H1 (cell line): Measurements from ENCODE around the gene ZNF550. TPM values are rescaled to one million over a fixed set of nuclear protein-coding genes. Genes with fewer than 3 reads are reported as not detected.
A peak's percentile ranks its signal among the peaks of the same experiment; 100 is the strongest.

ENCODE experiments used
- CTCF ChIA-PET: fragments of 300-600 bp; sonication (Branson Sonifier 250); formaldehyde crosslinking; loops from one replicate; lab custom pipeline; 2021; ENCODE audit not compliant: partially characterized antibody; lab: Charles Lee
- POLR2A ChIA-PET: fragments of 300-600 bp; sonication (Branson Sonifier 250); formaldehyde crosslinking; loops from one replicate; lab custom pipeline; 2021; ENCODE audit warnings: inconsistent platforms; ENCODE audit not compliant: partially characterized antibody; lab: Charles Lee
- DNase-seq, 2 experiments: peaks; one replicate each; pipeline versions ENCODE4 v3.0.0 to v3.0.0-alpha.2; 2010 to 2022; ENCODE audit warnings: low spot score in 2 of 2, low read depth in 1 of 2, mixed read lengths in 1 of 2
- FAIRE-seq: peaks from 2 replicates; lab custom pipeline; 2011; peaks lifted over from hg19 to GRCh38; lab: Jason Lieb, UNC
- H2AFZ ChIP-seq: 2 replicates; pipeline ENCODE4 v1.8.1; 2012; ENCODE audit warnings: low read length, inconsistent platforms
- H2AK5ac ChIP-seq: 2 replicates; pipeline ENCODE4 v1.6.1; 2013; ENCODE audit warnings: low read depth, low read length
- H2BK120ac ChIP-seq: replicated peaks from 2 replicates; pipeline ENCODE3; 2013; ENCODE audit warnings: low read depth, low read length, inconsistent platforms
- H2BK12ac ChIP-seq: 2 replicates; pipeline ENCODE4 v1.6.1; 2013; ENCODE audit warnings: low read depth, low read length
- H2BK15ac ChIP-seq: 2 replicates; pipeline ENCODE4 v1.6.1; 2013; ENCODE audit warnings: low read length
- H2BK20ac ChIP-seq: 2 replicates; pipeline ENCODE4 v1.6.1; 2013; ENCODE audit warnings: low read length
- H2BK5ac ChIP-seq: 2 replicates; pipeline ENCODE4 v1.6.1; 2013; ENCODE audit warnings: low read depth, low read length
- H3K14ac ChIP-seq: 2 replicates; pipeline ENCODE4 v1.6.1; 2013; ENCODE audit warnings: inconsistent platforms; ENCODE audit not compliant: insufficient read length
- H3K18ac ChIP-seq: 2 replicates; pipeline ENCODE4 v1.6.1; 2013; ENCODE audit warnings: low read length; ENCODE audit errors: extremely low read depth
- H3K23ac ChIP-seq: 2 replicates; pipeline ENCODE4 v1.6.1; 2013; ENCODE audit warnings: inconsistent platforms; ENCODE audit not compliant: insufficient read length
- H3K23me2 ChIP-seq: 2 replicates; pipeline ENCODE4 v1.6.1; 2013; ENCODE audit warnings: low read depth, low read length
- H3K27ac ChIP-seq: 2 replicates; pipeline ENCODE4 v1.6.1; 2011; ENCODE audit warnings: low read depth, low read length, inconsistent platforms
- H3K27me3 ChIP-seq, 4 experiments: replicated peaks in 1 of 4; 1 replicate in 1 of 4; 2 replicates in 3 of 4; pipeline versions ENCODE4 v1.6.1 to v1.8.1; 2011 to 2013; ENCODE audit warnings: low read length in 3 of 4, mild to moderate bottlenecking in 3 of 4, inconsistent platforms in 2 of 4, mixed read lengths in 2 of 4, moderate library complexity in 1 of 4; ENCODE audit not compliant: control insufficient read depth in 3 of 4, insufficient read depth in 3 of 4; ENCODE audit errors: extremely low read depth in 1 of 4
- H3K36me3 ChIP-seq, 4 experiments: 2 replicates each; pipeline versions ENCODE4 v1.6.1 to v1.8.1; 2011 to 2013; ENCODE audit warnings: mild to moderate bottlenecking in 4 of 4, low read length in 3 of 4, moderate library complexity in 2 of 4, control low read depth in 1 of 4, inconsistent platforms in 1 of 4; ENCODE audit not compliant: insufficient read depth in 4 of 4, control insufficient read depth in 2 of 4
- H3K4ac ChIP-seq: replicated peaks from 2 replicates; pipeline ENCODE3; 2013; ENCODE audit warnings: low read length, low read depth, mixed read lengths, inconsistent platforms; ENCODE audit not compliant: insufficient read length
- H3K4me1 ChIP-seq, 4 experiments: replicated peaks in 1 of 4; 1 replicate in 1 of 4; 2 replicates in 3 of 4; pipeline versions ENCODE4 v1.6.1 to v1.8.1; 2011 to 2013; ENCODE audit warnings: low read length in 3 of 4, inconsistent platforms in 2 of 4, mixed read lengths in 1 of 4; ENCODE audit not compliant: insufficient read depth in 4 of 4, control insufficient read depth in 3 of 4
- H3K4me2 ChIP-seq, 2 experiments: 2 replicates each; pipeline versions ENCODE4 v1.6.1 to v1.8.1; 2011 to 2013; ENCODE audit warnings: low read depth in 2 of 2, low read length in 2 of 2, control low read depth in 1 of 2, inconsistent platforms in 1 of 2, mild to moderate bottlenecking in 1 of 2; ENCODE audit not compliant: insufficient read depth in 1 of 2
- H3K4me3 ChIP-seq, 4 experiments: fragments of 200-600, 300-600 bp in 1 of 4; sonication (generic), shearing (Covaris generic), sonication (Bioruptor Twin) in 1 of 4; 2 replicates each; pipeline versions ENCODE4 v1.5.1 to v1.8.1; 2011 to 2016; ENCODE audit warnings: low read length in 4 of 4, low read depth in 3 of 4, control low read depth in 2 of 4, inconsistent platforms in 2 of 4, mild to moderate bottlenecking in 2 of 4, mixed read lengths in 1 of 4, moderate library complexity in 1 of 4; ENCODE audit not compliant: insufficient read depth in 2 of 4; ENCODE audit errors: extremely low read depth in 1 of 4
- H3K56ac ChIP-seq: replicated peaks from 2 replicates; pipeline ENCODE3; 2013; ENCODE audit warnings: low read depth, mild to moderate bottlenecking, mixed read lengths, low read length, inconsistent platforms; ENCODE audit not compliant: insufficient read length
- H3K79me1 ChIP-seq: 2 replicates; pipeline ENCODE4 v1.6.1; 2013; ENCODE audit warnings: low read depth, low read length, control low read depth
- H3K79me2 ChIP-seq, 2 experiments: 2 replicates each; pipeline versions ENCODE4 v1.6.1 to v1.8.1; 2012 to 2013; ENCODE audit warnings: low read length in 2 of 2, mild to moderate bottlenecking in 2 of 2, inconsistent platforms in 1 of 2; ENCODE audit not compliant: insufficient read depth in 2 of 2, control insufficient read depth in 1 of 2
- H3K9ac ChIP-seq, 4 experiments: replicated peaks in 1 of 4; 1 replicate in 1 of 4; 2 replicates in 3 of 4; pipeline versions ENCODE4 v1.6.1 to v1.8.1; 2011 to 2013; ENCODE audit warnings: low read depth in 3 of 4, low read length in 3 of 4, control low read depth in 2 of 4, mild to moderate bottlenecking in 2 of 4, moderate library complexity in 2 of 4, inconsistent platforms in 1 of 4; ENCODE audit errors: extremely low read depth in 1 of 4
- H3K9me3 ChIP-seq, 2 experiments: 2 replicates each; pipeline versions ENCODE4 v1.6.1 to v1.8.1; 2012 to 2013; ENCODE audit warnings: mild to moderate bottlenecking in 2 of 2, moderate library complexity in 2 of 2, control low read depth in 1 of 2, inconsistent platforms in 1 of 2, low read depth in 1 of 2, low read length in 1 of 2, mixed read lengths in 1 of 2; ENCODE audit not compliant: insufficient read depth in 2 of 2
- H4K20me1 ChIP-seq, 2 experiments: replicated peaks in 1 of 2; 2 replicates each; pipeline versions ENCODE3 to v1.8.1; 2011 to 2013; ENCODE audit warnings: inconsistent platforms in 2 of 2, low read length in 2 of 2, mild to moderate bottlenecking in 1 of 2; ENCODE audit not compliant: insufficient read depth in 2 of 2, control insufficient read depth in 1 of 2
- H4K5ac ChIP-seq: 2 replicates; pipeline ENCODE4 v1.6.1; 2013; ENCODE audit warnings: low read length, low read depth, mixed read lengths, inconsistent platforms; ENCODE audit not compliant: insufficient read length
- H4K8ac ChIP-seq: 2 replicates; pipeline ENCODE4 v1.8.0; 2013; ENCODE audit warnings: mild to moderate bottlenecking, moderate library complexity, low read length, inconsistent platforms; ENCODE audit not compliant: insufficient read depth; ENCODE audit errors: extremely low read depth
- H4K91ac ChIP-seq: replicated peaks from 2 replicates; pipeline ENCODE3; 2013; ENCODE audit warnings: low read length, mixed read lengths, inconsistent platforms; ENCODE audit not compliant: insufficient read length
- CHD2 ChIP-seq: IDR thresholded peaks from 2 replicates; pipeline ENCODE4 v1.6.1; 2012; ENCODE audit warnings: low read length, improper control_type of control experiment
- GABPA ChIP-seq: IDR thresholded peaks from 2 replicates; pipeline ENCODE4 v1.6.1; 2011; ENCODE audit warnings: mild to moderate bottlenecking, low read length, moderate library complexity, borderline replicate concordance; ENCODE audit not compliant: insufficient read depth
- RNF2 ChIP-seq: fragments of 200-900, 300-1000 bp; sonication (generic); IDR thresholded peaks from 2 replicates; pipeline ENCODE4 v1.7.1; 2016; ENCODE audit warnings: borderline replicate concordance, low read depth, mild to moderate bottlenecking, antibody characterized with exemption, low read length; ENCODE audit not compliant: poor library complexity, severe bottlenecking; ENCODE audit errors: missing control alignments
- SIRT6 ChIP-seq: IDR thresholded peaks from one replicate; pipeline ENCODE4 v1.7.1; 2012; ENCODE audit warnings: low read length, inconsistent platforms
- ZNF274 ChIP-seq: IDR thresholded peaks from 2 replicates; pipeline ENCODE4 v1.7.0; 2012; ENCODE audit warnings: low read length, borderline replicate concordance; ENCODE audit errors: extremely low read depth
- WGBS, 2 experiments: shearing (Covaris generic) in 1 of 2; methylation state at CpG; one replicate each; pipeline versions ENCODE4 v1.1.6 to v1.1.7; 2013 to 2015; ENCODE audit warnings: low lambda C conversion rate in 2 of 2, mixed read lengths in 2 of 2, inconsistent platforms in 1 of 2, low coverage in 1 of 2, missing lambda C conversion rate in 1 of 2; ENCODE audit not compliant: insufficient replicate concordance in 2 of 2, insufficient coverage in 1 of 2, insufficient read length in 1 of 2; ENCODE audit errors: extremely low coverage in 1 of 2, missing lambda C conversion rate in 1 of 2; 5-methylcytosine and 5-hydroxymethylcytosine counted together
- polyA plus RNA-seq, 7 experiments: library from polyadenylated mRNA; depleted of rRNA in 3 of 7; stranded (reverse) in 5 of 7; unstranded in 2 of 7; fragments of >200 nt in 5 of 7; fragments of 200-250 nt in 2 of 7; gene quantifications; 1 replicate in 5 of 7; 2 replicates in 1 of 7; 4 replicates in 1 of 7; pipeline versions ENCODE4 v1.2.1 to v1.2.3, GENCODE V29; 2011 to 2013; ENCODE audit warnings: missing spikeins in 2 of 7, mixed read lengths in 2 of 7
- total RNA-seq: library from RNA; stranded (reverse); fragmentation: NEBNext Ultra II Directional; extraction: Animal tissue kit (Norgen Biotek cat#: 25700); gene quantifications from 2 replicates; pipeline ENCODE4 v1.2.1, GENCODE V29; 2021
- TF ChIP-seq, protein P1 (sequence below): IDR thresholded peaks from 2 replicates; pipeline ENCODE4 v1.6.1; 2011; ENCODE audit warnings: low read depth, mild to moderate bottlenecking, low read length; ENCODE audit not compliant: insufficient read depth

The ZNF550 gene
- total and polyA plus RNA-seq, 2 of the 8 experiments (the other 6 are each of a cell fraction or from before 2014, with no cell fraction given), result 4.5 to 10.7 TPM

DNA sequence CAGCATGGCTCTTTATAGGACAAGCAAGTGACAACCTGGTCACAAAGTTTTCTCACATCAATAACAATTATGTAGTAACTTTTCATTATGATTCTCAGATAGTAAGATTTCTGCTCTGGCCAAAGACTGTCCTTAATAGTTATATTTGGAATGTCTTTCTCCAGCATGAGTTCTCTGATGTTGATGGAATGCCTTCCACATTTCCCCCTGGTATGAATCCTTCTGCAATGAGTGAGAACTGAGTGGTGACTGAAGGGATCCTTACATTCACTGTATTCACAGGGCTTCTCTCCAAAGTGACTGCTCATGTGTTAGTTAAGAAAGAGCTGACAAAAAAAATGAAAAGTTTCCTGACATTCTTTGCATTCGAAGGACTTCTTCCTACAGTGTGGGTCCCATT lies 13.2 kb downstream of the ZNF550 start:
- Histone ChIP-seq H4K8ac (no peak overlapping the region), H3K4me1 (no peaks in the 10 kb centered on the region), H3K23me2 (no peaks in the 10 kb centered on the region), H3K79me1 (peaks cover 2% of the 10 kb centered on the region; the same call in 1 of the 2 replicates), H3K9me3 (peaks cover 9 to 15% of the 10 kb centered on the region in 2 experiments), H3K4me3 (no peak overlapping the region), H3K56ac (no peak overlapping the region), H3K36me3 (peaks cover 13 to 83% (median 53%) of the 10 kb centered on the region in 4 experiments), H2AFZ (no peak overlapping the region), H3K79me2 (peaks cover 0 to 2% of the 10 kb centered on the region in 2 experiments; a peak in 1 of 4 replicates), H4K5ac (no peak overlapping the region), H2BK120ac (no peak overlapping the region), H3K14ac (no peak overlapping the region), H2BK20ac (no peak overlapping the region), H2AK5ac (no peak overlapping the region), H3K4ac (no peak overlapping the region), H3K27ac (no peak overlapping the region), H3K9ac (no peak overlapping the region), H3K23ac (no peak overlapping the region), H4K91ac (no peak overlapping the region), H3K4me2 (no peak overlapping the region), H2BK5ac (no peak overlapping the region), H3K18ac (no peak overlapping the region), H2BK15ac (no peak overlapping the region), H3K27me3 (no peaks in the 10 kb centered on the region), H2BK12ac (no peak overlapping the region), H4K20me1 (peaks cover 0 to 4% of the 10 kb centered on the region in 2 experiments)
- TF ChIP-seq SIRT6, result no peak
- TF ChIP-seq RNF2, result no peak
- no peak for TF ChIP-seq CHD2
- TF ChIP-seq, protein P1, sequence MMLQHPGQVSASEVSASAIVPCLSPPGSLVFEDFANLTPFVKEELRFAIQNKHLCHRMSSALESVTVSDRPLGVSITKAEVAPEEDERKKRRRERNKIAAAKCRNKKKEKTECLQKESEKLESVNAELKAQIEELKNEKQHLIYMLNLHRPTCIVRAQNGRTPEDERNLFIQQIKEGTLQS, result no peak
- peak; percentile 60; the same call in 1 of the 2 replicates for TF ChIP-seq ZNF274
- TF ChIP-seq GABPA, result no peak
- no peak for DNase-seq
- POLR2A ChIA-PET, result no interaction called here
- CTCF ChIA-PET, result no interaction called here
- 73% methylated on average over 1 of the region's 1 CpG; no CpG with 5 or more reads in 1 of the 2 experiments for WGBS, 2 experiments
- no peak for FAIRE-seq
